GM10248 (cell line): ENCODE measurements around the gene SLC44A5.

Source experiments
- CTCF ChIA-PET: fragments of 300-600 bp; sonication (Branson Sonifier 250); formaldehyde crosslinking; extraction: SDS; loops from one replicate; lab custom pipeline; 2021; ENCODE audit warnings: antibody characterized with exemption; lab: Yijun Ruan, JAX
- POLR2A ChIA-PET: fragments of 350-650 bp; sonication (Branson Sonifier 250); formaldehyde crosslinking; extraction: SDS; loops from one replicate; lab custom pipeline; 2020; ENCODE audit warnings: antibody characterized with exemption; lab: Yijun Ruan, JAX
- DNase-seq: peaks from one replicate; pipeline ENCODE4 v3.0.0; 2012; ENCODE audit errors: extremely low spot score
- TF ChIP-seq, protein P1 (sequence below): IDR thresholded peaks from 2 replicates; pipeline ENCODE4 v1.5.1; 2012; ENCODE audit warnings: mild to moderate bottlenecking, low read depth; ENCODE audit errors: extremely low read depth, missing control alignments, control extremely low read depth

Gene SLC44A5

DNA sequence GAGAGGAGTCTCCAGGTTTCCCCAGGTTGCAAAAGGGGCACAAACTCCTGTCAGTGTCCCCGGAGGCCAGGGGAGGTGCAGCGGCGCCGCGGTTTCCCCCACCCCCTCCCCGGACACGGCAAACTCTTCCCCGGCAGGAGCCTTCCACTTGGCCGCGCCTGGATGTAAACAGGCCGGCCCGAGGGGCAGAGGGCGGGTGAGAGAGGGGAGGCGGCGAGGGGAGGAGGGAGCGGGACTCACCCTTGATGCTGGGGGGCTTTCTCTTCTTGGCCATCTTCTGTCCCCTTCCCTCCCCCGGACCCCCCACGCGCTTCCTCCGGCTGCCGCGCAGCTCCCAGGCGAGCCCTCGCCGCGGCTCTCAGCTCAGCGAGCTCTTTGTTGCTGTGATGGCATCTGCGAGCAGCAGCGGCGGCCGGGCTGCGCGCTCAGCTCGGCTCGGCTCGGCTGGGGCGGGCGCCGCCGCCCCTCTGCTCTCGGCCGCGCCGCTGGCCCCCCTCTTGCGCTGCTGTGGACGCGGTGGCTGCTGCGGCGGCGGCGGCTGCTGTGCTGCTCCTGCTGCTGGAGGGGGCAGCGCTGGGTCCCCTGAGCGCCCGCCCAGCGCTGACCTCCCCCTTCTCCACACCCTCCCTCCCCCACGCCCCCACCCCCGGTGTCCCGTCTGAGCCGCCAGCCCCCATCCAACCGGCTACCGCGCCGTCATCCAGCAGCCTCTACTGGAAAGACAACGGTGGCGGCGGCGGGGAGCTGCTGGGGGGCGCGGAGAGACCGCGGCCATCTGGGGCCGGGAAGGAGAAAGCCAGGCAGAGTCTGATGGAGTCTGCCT, 4.9 kb upstream of the SLC44A5 start:
- POLR2A ChIA-PET = no interaction called here
- TF ChIP-seq, protein P1, sequence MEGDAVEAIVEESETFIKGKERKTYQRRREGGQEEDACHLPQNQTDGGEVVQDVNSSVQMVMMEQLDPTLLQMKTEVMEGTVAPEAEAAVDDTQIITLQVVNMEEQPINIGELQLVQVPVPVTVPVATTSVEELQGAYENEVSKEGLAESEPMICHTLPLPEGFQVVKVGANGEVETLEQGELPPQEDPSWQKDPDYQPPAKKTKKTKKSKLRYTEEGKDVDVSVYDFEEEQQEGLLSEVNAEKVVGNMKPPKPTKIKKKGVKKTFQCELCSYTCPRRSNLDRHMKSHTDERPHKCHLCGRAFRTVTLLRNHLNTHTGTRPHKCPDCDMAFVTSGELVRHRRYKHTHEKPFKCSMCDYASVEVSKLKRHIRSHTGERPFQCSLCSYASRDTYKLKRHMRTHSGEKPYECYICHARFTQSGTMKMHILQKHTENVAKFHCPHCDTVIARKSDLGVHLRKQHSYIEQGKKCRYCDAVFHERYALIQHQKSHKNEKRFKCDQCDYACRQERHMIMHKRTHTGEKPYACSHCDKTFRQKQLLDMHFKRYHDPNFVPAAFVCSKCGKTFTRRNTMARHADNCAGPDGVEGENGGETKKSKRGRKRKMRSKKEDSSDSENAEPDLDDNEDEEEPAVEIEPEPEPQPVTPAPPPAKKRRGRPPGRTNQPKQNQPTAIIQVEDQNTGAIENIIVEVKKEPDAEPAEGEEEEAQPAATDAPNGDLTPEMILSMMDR = no peak
- DNase-seq = peak; percentile 35
- CTCF ChIA-PET = interaction anchor here (1.0 to 1.6 kb wide), 4 partner anchors 10 to 349 kb away, joined by 3 to 5 read pairs (median 4); no protein-coding TSS in a partner anchor

DNA sequence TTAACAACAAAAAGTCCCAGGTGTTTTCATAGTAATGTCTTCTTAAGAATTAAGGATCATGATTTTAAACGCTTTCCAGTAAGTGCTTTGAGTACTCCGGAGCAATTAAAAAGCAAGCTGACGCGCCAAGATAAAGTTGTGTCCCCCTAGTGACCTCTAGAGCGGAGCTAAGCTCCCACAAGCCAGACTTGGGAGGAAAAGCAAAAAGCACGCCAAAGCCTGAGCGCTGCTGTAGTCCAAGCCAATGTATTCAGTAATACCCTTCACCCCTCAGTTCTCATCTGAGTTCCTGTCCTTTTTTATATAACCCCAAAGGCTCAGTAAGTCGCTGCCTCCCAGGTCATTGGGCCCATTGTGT, 3.5 kb upstream of the SLC44A5 start:
- ChIA-PET CTCF (interaction anchor here (1.1 to 2.7 kb wide), 5 partner anchors 11 to 33 kb away, joined by 3 to 17 read pairs (median 3); no protein-coding TSS in a partner anchor), POLR2A (no interaction called here)
- DNase-seq = peak; percentile 4
- TF ChIP-seq, protein P1 = no peak

DNA sequence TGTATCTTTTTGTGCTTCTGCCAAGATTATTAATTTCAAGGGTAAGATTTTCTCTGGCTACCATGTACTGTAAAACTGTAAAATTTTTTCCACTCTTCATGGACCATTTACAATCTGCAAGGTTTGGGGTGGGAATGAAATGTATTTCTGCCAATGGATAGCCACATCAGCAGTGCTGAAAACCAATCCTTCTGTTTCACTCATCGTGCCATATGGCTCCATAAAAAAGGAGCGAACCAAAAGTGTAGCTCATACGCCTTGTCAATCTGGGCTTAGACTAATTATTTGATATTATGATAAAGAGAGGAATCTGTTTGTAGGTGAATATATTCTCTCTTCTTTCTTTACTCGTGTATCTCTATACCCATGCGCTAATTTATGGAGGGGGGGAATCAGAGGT, 3.0 kb upstream of the SLC44A5 start:
- ChIA-PET POLR2A (no interaction called here), CTCF (interaction anchor here (1.4 to 2.7 kb wide), 5 partner anchors 11 to 33 kb away, joined by 3 to 17 read pairs (median 5); no protein-coding TSS in a partner anchor)
- no peak for DNase-seq
- TF ChIP-seq, protein P1 = no peak

DNA sequence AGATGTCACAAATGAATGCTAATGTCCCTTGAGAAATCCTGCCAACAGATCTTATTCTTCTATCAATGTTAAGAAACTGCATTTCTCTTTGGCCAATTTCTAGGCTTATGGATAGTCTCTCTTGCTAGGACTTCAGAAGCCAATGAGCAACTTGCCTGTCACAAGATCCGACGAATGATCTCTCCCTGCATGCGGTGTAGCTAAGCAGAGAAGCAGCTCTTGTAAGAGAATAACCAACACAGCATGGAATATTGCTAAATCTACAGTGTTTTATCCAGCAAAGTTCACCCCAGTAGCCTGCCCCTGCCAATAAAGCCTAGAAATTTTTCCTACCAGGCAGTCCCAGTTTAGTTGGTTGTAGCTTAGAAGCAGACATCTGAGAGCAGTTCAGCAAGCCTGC, 2.1 kb upstream of the SLC44A5 start:
- no peak for DNase-seq
- POLR2A ChIA-PET = no interaction called here
- CTCF ChIA-PET = interaction anchor here (1.4 to 2.7 kb wide), 2 partner anchors 17 to 19 kb away, joined by 5 to 17 read pairs; no protein-coding TSS in a partner anchor
- TF ChIP-seq, protein P1 = no peak

- POLR2A ChIA-PET = no interaction called here
- CTCF ChIA-PET = interaction anchor here (3.3 kb wide), 1 partner anchor 12 kb away, joined by 10 read pairs; no protein-coding TSS in a partner anchor
- TF ChIP-seq, protein P1 = no peak
- DNase-seq = no peak
Observed at GRCh38 chr1:75602486-75602885, 8.4 kb downstream of the SLC44A5 start.

DNA sequence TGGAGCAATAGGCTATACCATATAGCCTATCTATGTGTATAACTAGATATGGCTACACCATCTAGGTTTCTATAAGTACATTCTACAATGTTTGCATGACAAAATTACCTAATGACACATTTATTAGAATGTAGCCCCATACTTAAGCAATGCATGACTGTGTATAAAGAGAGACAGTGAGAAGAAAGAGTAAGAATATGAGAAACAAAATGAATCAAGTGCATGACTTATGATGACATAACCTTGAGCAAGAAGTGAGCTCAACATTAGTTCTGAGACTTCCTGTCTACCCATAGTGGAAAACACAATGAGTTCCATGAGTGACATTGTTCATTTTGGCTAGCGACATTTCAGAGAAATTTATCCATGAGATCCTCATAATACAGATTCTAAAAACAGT, 10.1 kb downstream of the SLC44A5 start:
- POLR2A ChIA-PET = no interaction called here
- DNase-seq = no peak
- TF ChIP-seq, protein P1 = no peak
- CTCF ChIA-PET = interaction anchor here (1.4 kb wide), 1 partner anchor 14 kb away, joined by 3 read pairs; no protein-coding TSS in a partner anchor
